Heart left ventricle (tissue), 13 donors: Measurements from ENCODE around the gene PKD2L1.

Experiments
- CTCF ChIP-seq, 12 donors: fragments of 200-600 bp; sonication (generic) in 4 of 12; IDR thresholded peaks; one replicate each; pipeline versions ENCODE4 v1.5.0 to v1.8.0; 2018 to 2022; ENCODE audit warnings: antibody characterized with exemption in 12 of 12, mild to moderate bottlenecking in 5 of 12
- POLR2A ChIP-seq, 2 donors: fragments of 450-650 bp; IDR thresholded peaks; one replicate each; pipeline ENCODE4 v1.6.1; 2017; ENCODE audit warnings: antibody characterized with exemption in 2 of 2, mild to moderate bottlenecking in 2 of 2, moderate library complexity in 2 of 2
- donor health status: ischemic (EF 13 %, LVEDD 7.1; RV severe dilation, severe dysfunction).
- donor health status: DM: no; HTN: yes; CAD: no.
- donor health status: DM: no; HTN: no; CAD: no.
- donor health status: ischemic (EF 25% LVEDD 6.9; RV normal size, moderate dysfunction).
- donor health status: ischemic (EF 25% LVEDD 5.7; RV mildly dilated, moderate dysfunction).
- donor health status: ischemic (EF 35%, LVEDD 5.7; RV mildly dilated, moderate dysfunction).
- donor health status: nonischemic (EF 11% LVEDD 7.7; RV severe dilation, severe dysfunction).
- donor health status: DM: yes; HTN: yes; CAD: no.
- donor health status: PGD.
- donor health status: ischemic (EF 29% LVEDD 5.4; RV normal size, mild dysfunction).
- donor health status: nonischemic (EF 23%, LVEDD 6.1; RV moderate dilation, normal function).

- no peak for TF ChIP-seq CTCF (IDR thresholded peaks at IDR 0.05)
- TF ChIP-seq POLR2A (IDR thresholded peaks at IDR 0.05): no peak
Observed at GRCh38 chr10:100315615-100316014, 14.4 kb downstream of the PKD2L1 start.
